GM20431 (cell line): ENCODE results near the gene LYRM4.

ENCODE experiments used
- in situ Hi-C: fragments of 300-500 bp; cut with MseI, MboI; formaldehyde crosslinking; loops from one replicate; pipeline ENCODE4 v1.15.0; 2020; ENCODE audit warnings: low sequenced_read_pairs; ENCODE audit not compliant: unreplicated experiment

The LYRM4 gene

DNA sequence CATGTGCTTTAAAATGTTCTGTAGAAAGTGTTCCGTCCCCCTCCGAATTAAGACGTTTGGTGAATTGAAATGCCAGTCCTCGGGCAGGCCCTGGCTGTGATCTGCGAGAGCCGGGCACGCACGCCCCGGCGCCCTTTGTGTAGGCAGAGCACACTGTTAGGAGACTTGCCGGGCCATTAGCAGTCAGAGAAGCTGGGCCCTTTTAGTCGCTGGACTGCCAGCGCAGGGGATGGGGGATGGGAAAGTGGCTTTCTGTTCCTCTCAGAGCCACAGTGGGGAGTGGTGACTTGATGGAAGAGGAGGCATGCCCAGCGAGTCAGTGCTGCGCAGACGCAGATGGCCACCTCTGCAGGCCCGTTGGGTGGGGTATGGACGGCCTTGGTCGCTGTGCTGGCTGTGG, 173.4 kb downstream of the LYRM4 start:
- in situ Hi-C loops: no loop called here

DNA sequence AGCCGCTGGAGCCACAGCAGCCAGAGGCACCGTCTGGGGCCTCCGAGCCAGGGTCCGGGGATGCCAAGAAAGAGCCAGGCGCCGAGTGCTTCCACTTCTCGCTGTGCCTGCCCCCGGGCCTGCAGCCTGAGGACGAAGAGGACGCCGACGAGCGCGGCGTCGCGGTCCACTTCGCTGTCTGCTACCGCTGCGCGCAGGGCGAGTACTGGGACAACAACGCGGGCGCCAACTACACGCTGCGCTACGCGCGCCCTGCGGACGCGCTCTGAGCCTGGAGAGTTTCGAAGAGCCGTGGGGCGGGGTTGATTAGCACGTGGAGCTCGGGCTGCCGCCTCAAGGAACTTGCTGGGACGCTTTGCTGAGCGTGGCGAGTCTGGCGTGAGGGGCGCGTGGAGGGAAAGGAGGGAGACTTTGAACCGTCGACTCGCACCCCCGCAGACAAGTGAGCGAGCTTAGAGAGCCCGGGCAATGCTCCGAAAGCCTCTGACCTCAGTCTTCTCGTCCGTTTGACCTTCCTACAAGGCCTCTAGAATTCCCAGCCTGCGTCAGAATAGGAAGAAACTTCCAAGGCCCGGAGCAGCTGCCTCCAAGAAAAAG, 174.4 kb downstream of the LYRM4 start:
- in situ Hi-C loops: no loop called here

DNA sequence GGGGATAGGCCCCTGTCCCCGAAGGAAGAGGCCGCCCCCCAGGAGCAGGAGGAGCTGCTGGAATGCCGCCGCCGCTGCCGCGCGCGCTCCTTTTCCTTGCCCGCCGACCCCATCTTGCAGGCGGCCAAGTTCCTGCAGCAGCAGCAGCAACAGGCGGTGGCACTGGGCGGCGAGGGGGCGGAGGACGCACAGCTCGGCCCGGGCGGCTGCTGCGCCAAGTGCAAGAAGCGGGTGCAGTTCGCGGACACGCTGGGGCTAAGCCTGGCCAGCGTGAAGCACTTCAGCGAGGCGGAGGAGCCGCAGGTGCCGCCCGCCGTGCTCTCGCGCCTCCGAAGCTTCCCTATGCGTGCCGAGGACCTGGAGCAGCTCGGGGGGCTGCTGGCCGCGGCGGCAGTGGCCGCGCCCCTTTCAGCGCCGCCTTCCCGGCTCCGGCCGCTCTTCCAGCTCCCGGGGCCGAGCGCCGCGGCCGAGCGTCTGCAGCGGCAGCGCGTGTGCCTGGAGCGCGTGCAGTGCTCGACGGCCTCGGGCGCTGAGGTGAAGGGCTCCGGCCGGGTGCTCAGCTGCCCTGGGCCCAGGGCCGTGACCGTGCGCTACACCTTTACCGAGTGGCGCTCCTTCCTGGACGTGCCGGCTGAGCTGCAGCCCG, 175.0 kb downstream of the LYRM4 start:
- in situ Hi-C loops: no loop called here

DNA sequence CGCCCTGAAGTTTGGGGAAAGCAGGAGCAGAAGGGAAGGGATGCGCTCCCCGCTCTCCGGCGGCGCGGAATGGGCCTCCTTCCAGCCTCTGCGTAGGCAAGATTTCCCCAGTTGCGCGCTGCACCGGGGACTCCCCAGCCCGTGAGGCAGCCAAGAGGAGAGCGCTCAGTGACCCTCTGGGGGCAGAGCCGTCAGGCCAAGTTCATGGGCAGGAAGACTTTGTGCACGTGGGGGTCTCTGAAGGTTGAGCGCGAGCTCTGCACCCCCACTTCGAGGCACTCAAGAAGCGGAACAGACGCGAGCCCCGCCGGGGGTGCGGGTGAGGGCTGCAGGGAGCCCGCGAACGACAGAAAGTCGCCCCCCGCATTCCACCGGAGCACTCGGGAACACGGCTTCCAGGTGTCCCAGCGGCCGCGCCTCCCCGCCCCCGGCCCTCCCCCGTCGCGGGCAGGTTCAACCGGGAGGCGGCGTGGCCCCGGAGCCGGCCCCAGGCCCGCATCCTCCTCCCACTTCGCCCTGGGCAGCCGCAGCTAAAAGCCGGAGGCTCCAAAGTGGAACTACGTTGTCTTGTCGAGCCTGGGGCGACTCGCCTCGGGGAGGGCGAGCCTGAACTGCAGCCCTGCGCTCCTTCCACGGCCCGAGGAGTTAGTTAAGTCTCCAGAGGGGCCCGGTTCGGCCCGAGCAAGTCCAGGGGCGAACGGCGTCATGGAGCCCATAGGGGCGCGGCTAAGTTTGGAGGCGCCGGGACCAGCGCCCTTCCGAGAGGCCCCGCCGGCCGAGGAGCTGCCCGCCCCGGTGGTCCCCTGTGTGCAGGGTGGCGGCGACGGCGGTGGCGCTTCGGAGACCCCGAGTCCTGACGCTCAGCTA, 175.7 kb downstream of the LYRM4 start, which contains the start of gene PPP1R3G:
Gene PPP1R3G, plus strand, starts transcription at position 561 of the 867 bp plus-strand sequence. Its CDS starts 145 bp downstream, at position 706.
- in situ Hi-C loops: no loop called here

DNA sequence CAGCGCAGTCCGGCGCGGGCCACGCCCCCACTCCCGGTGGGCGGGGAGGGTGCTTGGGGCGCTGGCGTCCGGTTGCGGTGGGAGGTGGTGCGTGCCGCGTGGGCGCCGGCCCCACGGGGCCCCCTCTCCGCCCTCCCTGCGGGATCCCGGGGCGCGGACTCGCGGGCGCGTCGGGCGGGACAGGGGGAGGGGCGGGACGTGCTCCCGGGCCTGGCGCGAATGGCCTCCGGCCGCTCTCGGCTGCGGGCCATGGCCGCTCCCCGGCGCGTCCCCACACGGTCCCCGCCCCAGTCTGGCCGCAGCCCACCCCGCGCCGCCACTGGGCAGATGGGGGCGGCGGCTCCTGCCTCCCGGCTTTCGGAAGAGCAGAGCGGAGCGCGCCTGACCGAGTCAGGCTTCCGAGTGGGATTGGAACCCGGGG, 176.4 kb downstream of the LYRM4 start:
- in situ Hi-C loops: no loop called here

DNA sequence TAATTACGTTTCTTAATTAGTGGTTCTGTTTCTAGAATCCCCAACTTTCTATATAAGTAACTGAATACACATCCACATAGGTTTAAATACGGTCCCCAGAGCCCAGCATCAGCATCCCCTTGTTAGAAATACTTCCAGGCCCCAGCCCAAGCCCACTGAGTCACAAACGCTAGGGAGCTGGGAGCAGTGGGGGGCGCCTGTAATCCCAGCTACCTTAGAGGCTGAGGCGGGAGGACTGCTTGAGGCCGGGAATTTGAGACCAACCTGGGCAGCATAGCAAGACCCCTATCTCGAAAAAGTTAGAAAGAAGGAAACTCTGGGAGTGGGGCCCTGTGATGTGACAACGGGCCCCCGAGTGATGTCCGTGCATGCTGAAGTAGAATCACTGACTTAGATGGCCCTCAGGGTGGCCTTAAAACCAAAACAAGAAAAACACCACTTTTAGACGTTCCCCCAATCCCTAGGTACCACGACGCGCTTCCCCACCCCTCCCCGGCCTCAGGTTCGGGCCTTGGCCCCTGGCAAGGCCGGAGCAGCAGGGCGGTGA, 176.9 kb downstream of the LYRM4 start:
- in situ Hi-C loops: no loop called here

DNA sequence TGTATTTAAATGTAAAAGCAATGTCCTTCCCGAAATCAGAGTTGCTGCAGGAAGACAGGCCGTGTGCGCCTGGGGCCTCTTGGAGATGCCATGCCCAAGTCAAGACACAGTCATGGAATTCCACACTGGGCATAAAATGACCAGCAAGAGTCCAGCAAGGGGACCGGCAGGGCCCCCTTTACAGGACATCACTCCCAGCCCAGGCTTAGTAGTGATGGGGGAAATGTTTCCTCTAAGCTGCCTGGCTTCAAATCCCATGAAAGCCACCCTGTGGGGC, 177.5 kb downstream of the LYRM4 start:
- in situ Hi-C loops: no loop called here

DNA sequence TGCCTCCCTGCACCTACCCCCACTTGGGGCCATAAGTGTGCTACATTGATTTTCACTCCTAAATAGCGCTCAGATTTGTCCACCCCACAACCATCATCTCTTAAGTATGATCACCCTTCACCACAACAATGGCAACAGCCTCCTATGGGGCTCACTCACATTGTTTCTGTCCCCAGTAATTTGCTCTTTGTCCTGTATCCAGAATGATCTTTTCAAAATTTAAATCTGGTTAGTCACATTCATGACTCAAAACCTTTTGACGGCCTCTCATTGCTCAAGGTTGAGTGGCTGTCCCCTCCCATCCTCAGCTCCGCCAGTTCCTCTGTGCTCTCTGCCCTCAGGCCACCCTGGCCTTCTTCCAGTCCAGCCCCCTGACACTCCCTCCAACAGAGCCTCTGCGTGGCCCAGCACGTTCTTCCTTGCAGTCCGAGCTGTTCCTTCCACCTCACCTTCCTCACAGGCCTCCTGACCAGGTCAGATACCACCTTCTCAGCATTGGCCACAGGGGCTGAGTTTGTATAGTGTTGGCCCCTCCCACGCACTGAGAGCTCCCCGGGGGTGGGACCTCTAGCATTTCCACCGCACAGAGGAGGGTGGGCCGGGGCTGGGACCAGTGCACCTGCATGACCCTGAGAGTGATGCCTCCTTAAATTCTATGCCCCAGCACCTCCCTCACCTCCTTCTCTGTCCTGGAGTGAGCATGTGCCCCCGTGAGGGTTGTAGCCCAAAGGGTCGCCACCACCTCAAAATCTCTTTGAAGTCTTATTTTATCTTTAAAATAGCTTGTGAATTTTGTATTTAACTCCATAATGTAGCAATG, 178.1 kb downstream of the LYRM4 start:
- in situ Hi-C loops: no loop called here

DNA sequence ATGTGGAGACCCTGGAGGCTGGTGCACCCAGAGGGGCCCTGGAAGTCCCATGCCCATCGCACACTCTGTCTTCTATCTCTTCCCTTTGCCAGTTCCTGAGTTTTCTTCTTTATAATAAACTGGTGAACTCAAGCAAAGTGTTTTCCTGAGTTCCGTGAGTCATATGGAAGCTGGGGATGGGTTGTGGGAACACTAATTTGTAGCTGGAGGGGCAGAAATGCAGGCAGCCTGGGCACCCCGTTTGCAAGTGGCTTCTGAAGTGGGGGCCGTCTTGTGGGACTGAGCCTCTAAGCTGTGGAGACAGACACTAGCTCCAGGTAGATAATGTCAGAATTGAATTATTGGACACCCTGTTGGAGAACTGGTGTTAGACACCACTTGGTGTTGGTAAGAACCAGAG, 178.8 kb downstream of the LYRM4 start:
- in situ Hi-C loops: no loop called here

DNA sequence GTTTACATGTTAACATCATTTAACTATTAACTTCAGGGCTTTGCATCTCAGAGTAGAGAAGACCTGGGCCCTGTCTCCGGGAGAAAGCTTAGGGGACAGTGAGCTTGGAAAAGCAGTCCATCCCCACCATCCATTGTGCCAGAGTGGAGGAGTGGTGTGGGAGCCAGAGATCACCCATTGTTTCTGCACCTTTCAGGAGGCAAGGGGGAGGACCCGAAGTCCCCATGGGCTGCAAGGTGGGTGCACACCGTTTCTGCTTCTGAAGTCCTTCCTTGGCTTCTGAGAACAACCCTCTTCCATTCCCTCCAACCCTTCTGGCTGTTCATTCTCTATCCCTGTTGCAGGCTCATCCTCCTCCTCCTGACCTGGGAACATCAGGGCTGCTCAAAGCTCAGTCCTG, 179.6 kb downstream of the LYRM4 start:
- in situ Hi-C loops: no loop called here

DNA sequence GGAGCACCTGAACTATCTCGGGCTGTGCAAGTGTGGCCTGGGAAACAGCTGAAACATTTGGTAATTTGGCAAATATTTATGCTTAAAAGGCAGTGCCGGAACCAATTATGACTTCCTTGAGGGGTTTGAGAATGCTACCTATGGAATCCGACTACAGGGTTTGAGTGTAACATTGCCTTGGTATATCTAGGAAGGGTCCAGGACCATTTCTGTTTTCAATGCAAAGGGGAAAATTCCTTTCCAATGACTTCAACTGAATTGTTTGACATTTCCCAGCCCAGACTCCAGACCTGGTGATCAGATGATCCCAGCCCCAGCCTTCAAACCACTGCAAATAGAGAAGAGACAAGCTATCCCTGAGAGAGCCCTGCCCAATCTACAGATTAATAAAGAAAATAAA, 180.2 kb downstream of the LYRM4 start:
- in situ Hi-C loops: no loop called here

DNA sequence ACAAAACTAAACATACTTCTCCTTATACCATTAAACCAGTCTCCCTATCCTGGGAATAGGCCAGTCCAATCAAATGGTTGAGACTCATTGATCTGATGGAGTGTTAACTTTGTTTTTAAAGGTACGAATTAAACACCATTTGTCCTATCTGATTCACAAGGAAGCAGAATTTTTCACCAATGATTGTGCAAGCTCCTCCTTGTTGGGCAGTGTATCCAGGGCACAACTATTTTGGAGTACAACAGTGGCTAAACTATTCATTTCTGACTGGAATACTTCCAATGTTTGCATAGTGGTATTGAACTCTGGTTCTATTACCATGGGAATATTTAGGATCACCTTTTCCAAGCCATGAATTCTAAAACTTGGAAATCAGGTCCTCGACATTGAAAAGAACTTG, 181.1 kb downstream of the LYRM4 start:
- in situ Hi-C loops: no loop called here

DNA sequence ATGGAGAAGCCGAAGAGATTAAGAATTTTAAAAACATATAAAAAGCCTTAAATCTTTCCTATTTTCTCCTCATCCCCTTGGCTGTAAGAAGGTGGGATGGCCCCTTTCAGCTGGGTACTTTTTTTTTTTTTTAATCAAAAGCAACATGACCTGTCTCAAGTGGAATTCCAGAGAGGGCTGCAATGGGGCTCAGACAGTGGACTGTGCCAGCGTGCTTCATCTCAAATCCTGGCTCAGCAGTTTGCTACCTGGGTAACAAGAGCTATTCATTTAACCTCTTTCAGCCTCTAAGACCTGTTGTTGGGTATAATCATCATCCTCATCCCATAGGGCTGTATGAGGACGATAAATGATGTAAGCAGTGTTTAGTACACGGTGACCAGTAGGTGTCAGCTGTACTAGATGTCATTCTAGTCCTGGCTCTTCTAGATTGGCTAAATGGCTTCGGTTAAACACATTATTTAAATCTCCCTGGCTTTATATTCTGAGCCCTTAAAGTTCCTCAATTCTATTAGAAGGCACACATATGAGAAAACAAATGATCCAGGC, 182.6 kb downstream of the LYRM4 start:
- in situ Hi-C loops: no loop called here

DNA sequence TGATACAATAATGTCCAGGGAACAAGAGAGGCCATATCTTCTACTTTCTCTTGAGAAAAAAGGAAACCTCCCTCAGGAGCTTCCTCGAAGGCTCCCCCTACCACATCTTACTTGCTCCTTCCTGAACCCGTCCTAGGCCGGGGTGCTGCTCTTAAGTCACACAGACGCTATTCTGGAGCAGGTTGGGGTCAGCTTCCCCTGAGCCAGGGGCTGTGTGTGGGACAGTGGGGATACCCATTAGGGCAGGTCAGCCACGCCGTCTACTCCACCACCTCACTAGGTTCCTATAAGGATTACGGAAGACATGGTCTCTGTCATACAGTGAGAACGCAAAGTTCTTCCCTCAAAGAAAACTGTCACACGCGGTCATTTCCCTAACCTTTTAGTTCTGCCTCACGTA, 183.8 kb downstream of the LYRM4 start:
- in situ Hi-C loops: no loop called here

DNA sequence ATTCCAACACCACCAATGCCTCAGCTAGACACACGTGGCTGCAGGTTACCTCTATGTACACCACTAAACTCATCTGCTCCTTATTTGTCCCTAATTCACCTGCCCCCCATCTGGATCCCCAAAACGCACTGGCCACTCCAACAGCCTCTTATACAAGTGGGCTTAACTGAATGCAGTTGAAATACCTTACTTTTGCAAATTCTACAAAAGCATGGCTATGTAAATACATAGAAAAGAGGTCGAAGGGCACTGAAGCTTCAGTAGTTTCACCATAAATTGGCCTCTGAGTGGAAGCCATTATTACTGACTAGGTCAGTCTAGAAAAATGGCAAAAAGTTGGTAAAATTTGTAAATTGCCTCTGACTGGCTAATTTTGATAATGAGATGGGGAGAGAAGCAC, 186.8 kb downstream of the LYRM4 start:
- in situ Hi-C loops: no loop called here

DNA sequence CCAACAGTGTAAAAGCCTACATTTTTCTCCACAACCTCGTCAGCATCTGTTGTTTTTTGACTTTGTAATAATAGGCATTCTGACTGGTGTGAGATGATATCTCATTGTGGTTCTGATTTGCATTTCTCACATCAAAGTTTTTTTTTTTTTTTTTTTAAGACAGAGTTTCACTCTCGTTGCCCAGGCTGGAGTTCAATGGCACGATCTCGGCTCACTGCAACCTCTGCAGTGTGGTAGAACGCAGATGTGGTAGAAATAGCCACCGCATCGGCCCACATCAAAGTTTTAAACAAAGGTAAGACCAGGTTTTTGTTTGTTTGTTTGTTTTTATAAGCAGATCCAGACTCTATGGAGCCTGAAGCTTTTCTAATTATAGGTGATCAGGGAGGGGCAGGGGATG, 188.3 kb downstream of the LYRM4 start:
- in situ Hi-C loops: no loop called here

DNA sequence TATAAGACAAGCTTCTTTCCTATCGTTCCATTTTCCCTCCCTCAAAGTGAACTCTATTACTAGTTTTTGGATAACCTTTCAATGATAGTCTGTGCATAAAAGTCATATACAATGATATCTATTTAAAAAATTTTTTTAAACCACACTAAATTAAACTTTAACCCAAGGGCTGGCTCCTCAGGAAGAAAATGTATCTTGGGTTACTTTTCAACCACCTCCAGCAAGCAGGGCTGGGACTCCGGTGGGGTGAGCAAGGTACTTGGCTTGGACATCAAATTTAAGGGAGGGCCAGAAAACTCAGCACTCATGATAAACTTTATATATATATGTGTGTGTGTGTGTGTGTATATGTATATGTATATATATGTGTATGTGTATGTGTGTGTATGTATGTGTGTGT, 189.5 kb downstream of the LYRM4 start:
- in situ Hi-C loops: no loop called here

DNA sequence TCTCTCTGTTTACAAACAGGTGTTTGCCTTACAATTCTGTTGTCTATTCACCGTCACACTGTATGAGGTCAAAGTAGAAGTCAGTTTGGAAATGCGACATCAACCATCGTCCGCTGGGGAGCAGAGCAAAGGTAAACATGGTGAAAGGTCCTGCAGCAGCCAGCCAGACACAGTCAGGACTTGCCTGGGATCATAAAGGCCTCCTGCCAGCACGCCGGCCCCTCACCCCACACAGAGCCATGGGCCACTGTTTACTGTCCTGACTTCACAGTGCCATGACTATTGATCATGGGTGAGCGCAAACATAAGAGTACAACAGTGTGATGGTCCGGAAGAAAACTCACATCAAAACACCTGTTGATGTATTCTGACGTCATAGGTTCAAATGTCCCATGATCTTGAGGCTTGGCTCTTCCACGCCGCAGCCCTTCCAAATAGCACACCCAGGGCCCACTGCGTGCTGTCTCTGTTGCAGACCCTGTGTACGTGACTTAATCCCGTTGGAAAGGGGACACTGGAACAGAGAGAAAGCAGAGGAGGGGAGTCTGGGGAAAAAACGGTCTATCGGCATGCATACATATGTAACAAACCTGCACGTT, 192.5 kb downstream of the LYRM4 start:
- in situ Hi-C loops: no loop called here

DNA sequence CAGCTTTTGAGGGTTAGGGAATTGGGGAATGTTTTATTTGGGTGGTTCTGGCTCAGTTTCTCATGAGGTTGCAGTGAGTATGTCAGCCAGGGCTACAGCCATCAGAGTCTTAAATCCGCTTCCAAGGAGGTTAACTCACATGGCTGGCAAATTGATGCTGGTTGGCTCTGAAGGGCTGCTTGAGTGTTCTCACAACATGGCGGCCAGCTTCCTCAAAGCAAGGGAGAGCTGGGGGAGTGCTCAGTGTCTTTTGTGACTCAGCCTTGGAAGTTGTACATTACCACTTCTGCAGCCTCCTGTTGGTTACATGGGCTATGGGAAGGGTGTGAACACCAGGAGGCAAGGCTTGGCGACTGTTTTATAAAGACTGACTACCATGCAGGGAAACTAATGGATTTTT, 193.4 kb downstream of the LYRM4 start:
- in situ Hi-C loops: no loop called here
